T-helper 2 cell treated with Interferon-gamma antibody and Interleukin-4, amounts not matched to agents 5 μg/mL and 100 μg/mL, for 36 hours (primary cell): ENCODE data around the gene CFAP45.

ENCODE experiments used
- DNase-seq: peaks from one replicate; pipeline ENCODE4 v3.0.0; 2021; ENCODE audit warnings: low spot score
- H3K27ac Mint-ChIP-seq: one replicate; pipeline ENCODE4 v1.8.0; 2021; ENCODE audit warnings: mild to moderate bottlenecking, mixed read lengths
- H3K27me3 Mint-ChIP-seq: one replicate; pipeline ENCODE4 v1.8.0; 2021; ENCODE audit warnings: low read depth, mixed read lengths
- H3K36me3 Mint-ChIP-seq: one replicate; pipeline ENCODE4 v1.8.0; 2021; ENCODE audit warnings: low read depth, mixed read lengths
- H3K4me1 Mint-ChIP-seq: one replicate; pipeline ENCODE4 v1.8.0; 2021; ENCODE audit warnings: low read depth, mixed read lengths
- H3K4me3 Mint-ChIP-seq: one replicate; pipeline ENCODE4 v1.8.0; 2022; ENCODE audit warnings: mild to moderate bottlenecking, moderate library complexity, mixed read lengths
- H3K9me3 Mint-ChIP-seq: one replicate; pipeline ENCODE4 v1.8.0; 2021; ENCODE audit warnings: mixed read lengths

Gene CFAP45

GRCh38 chr1:159859767-159860322, 40.1 kb downstream of the CFAP45 start:
- no peaks in the 10 kb centered on the region for H3K9me3 Mint-ChIP-seq
- peaks cover 6% of the 10 kb centered on the region for H3K27me3 Mint-ChIP-seq
- H3K4me1 Mint-ChIP-seq = peaks cover 8% of the 10 kb centered on the region
- no peaks in the 10 kb centered on the region for H3K36me3 Mint-ChIP-seq
- no peak for DNase-seq
- no peak overlapping the region for H3K4me3 Mint-ChIP-seq
- H3K27ac Mint-ChIP-seq = no peak overlapping the region

DNA sequence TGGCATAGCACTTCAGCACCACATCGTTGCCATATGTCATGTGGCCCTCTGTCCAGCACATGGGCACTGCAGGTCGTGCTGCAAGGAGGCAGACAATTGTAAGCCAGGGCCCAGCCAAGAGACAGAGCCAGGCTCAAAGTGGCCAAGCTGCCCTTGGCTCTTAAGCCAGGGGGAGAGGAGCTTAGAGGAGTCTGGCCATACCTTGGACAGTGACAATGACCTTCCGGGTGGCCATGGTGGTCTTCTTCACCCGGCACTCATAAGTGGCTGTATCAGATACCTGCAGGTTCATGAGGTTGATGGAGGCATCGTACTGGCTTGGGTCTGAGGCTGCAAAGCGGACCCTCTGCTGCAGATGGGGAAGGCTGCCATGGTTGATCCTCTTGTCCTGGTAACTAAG, 42.1 kb downstream of the CFAP45 start:
- Mint-ChIP-seq H3K36me3 (no peaks in the 10 kb centered on the region), H3K4me3 (no peak overlapping the region), H3K4me1 (peaks cover 14% of the 10 kb centered on the region), H3K27ac (no peak overlapping the region), H3K9me3 (no peaks in the 10 kb centered on the region), H3K27me3 (peaks cover 9% of the 10 kb centered on the region)
- DNase-seq = no peak

- no peak overlapping the region for H3K27ac Mint-ChIP-seq
- H3K4me3 Mint-ChIP-seq = no peak overlapping the region
These were observed 43.4 kb downstream of the CFAP45 start for GRCh38 chr1:159856576-159856975.

GRCh38 chr1:159855709-159856108, 44.3 kb downstream of the CFAP45 start:
- no peaks in the 10 kb centered on the region for H3K9me3 Mint-ChIP-seq
- H3K36me3 Mint-ChIP-seq = no peaks in the 10 kb centered on the region
- H3K27ac Mint-ChIP-seq = no peak overlapping the region
- peaks cover 7% of the 10 kb centered on the region for H3K27me3 Mint-ChIP-seq
- DNase-seq = no peak
- H3K4me3 Mint-ChIP-seq = peak overlapping the region; percentile 8
- H3K4me1 Mint-ChIP-seq = peaks cover 14% of the 10 kb centered on the region

More at GRCh38 chr1:159856576-159856975, 43.4 kb downstream of the CFAP45 start:
- H3K9me3 Mint-ChIP-seq = no peaks in the 10 kb centered on the region
- H3K36me3 Mint-ChIP-seq = no peaks in the 10 kb centered on the region
- DNase-seq = no peak
- peaks cover 14% of the 10 kb centered on the region for H3K4me1 Mint-ChIP-seq
- H3K27me3 Mint-ChIP-seq = peaks cover 8% of the 10 kb centered on the region

DNA sequence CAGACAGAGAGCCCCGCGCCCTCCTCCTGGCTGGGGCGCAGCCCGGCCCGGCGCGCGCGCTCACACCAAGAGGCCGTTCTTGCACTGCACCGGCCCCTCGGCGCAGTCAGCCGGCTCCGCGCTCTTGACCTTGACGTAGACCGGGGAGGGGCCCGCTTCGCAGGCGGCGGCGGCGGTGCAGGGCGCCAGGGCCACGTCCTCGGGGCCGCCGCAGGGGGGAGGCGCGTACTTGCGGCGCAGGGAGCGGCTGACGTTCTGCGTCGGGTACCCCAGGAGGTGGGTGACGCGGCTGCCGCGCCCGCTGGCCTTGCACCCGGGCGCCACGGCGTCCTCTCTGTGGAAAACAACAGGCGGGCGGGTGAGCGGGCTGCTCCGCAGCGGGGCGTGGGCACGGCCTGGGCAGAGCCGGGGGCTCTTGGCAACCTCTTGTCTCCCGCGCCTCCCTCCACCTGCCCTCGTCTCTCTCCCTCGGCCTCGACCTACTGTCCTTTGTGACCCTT, 45.2 kb downstream of the CFAP45 start:
- peaks cover 10% of the 10 kb centered on the region for H3K27me3 Mint-ChIP-seq
- peak overlapping the region; percentile 62 for H3K27ac Mint-ChIP-seq

GRCh38 chr1:159854116-159854692, 45.8 kb downstream of the CFAP45 start:
- peaks cover 17% of the 10 kb centered on the region for H3K4me1 Mint-ChIP-seq
- H3K27ac Mint-ChIP-seq = no peak overlapping the region
- peaks cover 10% of the 10 kb centered on the region for H3K27me3 Mint-ChIP-seq
- no peak for DNase-seq
- H3K36me3 Mint-ChIP-seq = no peaks in the 10 kb centered on the region
- H3K4me3 Mint-ChIP-seq = peak overlapping the region; percentile 76
- no peaks in the 10 kb centered on the region for H3K9me3 Mint-ChIP-seq

More for the DNA sequence above, 45.2 kb downstream of the CFAP45 start:
- peaks cover 17% of the 10 kb centered on the region for H3K4me1 Mint-ChIP-seq
- peak overlapping the region; percentile 81 for H3K4me3 Mint-ChIP-seq
- no peaks in the 10 kb centered on the region for H3K36me3 Mint-ChIP-seq
- peak; percentile 82 for DNase-seq
- no peaks in the 10 kb centered on the region for H3K9me3 Mint-ChIP-seq

DNA sequence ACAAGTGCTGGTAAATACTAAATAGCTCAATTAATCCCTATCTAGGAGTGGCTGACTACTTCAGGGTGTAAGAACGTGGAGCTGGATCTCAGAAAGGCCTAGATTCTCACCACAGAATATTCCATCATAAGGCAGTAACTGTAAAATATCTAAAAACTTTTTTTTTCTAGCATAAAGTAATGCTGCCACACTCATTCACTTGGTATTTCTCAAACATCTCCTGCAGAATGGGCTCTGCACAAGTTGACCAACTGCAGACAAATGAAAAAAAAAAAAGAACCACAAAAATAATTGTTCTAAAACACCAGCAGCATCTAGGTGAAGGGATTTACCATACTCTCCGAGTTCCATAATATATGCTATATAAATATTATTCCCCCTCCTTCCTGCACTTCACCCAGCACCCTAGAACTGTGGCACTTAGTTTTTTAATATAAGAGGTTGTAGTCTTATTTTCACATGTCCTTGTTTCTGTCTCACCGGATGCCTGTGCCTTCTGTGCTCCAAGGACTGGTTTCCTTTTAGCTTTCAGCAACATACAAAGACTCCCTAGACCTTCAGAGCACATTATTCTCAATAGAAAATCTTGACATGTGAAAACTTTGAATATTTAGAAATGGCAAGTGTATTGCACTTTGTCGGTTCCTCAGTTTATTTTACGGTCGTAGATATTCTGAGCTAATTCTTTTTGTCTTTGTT, 46.4 kb downstream of the CFAP45 start:
- Mint-ChIP-seq H3K27me3 (peaks cover 10% of the 10 kb centered on the region), H3K4me3 (peak overlapping the region; percentile 76), H3K36me3 (no peaks in the 10 kb centered on the region), H3K9me3 (no peaks in the 10 kb centered on the region), H3K4me1 (peaks cover 17% of the 10 kb centered on the region), H3K27ac (no peak overlapping the region)
- no peak for DNase-seq

DNA sequence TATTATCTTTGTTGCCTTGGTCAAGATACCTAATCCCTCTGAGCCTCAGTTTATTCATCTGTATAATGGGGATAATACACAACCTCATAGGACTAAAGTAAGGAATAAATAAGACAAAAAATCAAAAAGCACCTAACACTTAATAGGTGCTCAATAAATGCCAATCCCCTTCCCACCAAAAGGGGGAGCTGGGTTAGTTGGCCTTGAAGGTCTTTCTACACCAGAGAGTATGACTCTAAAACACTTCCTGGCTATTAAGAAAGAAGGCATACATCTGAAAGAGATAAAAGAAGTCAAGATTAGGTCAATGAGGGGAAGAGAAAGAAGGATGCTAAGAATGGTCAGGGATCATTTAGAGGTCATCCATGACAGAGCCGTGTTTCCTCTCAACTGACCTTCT, 48.6 kb downstream of the CFAP45 start:
- no peak overlapping the region for H3K4me3 Mint-ChIP-seq
- no peak overlapping the region for H3K27ac Mint-ChIP-seq
- peaks cover 20% of the 10 kb centered on the region for H3K4me1 Mint-ChIP-seq
- DNase-seq = no peak
- H3K36me3 Mint-ChIP-seq = no peaks in the 10 kb centered on the region
- H3K9me3 Mint-ChIP-seq = no peaks in the 10 kb centered on the region
- peaks cover 14% of the 10 kb centered on the region for H3K27me3 Mint-ChIP-seq

- no peaks in the 10 kb centered on the region for H3K9me3 Mint-ChIP-seq
- no peak overlapping the region for H3K4me3 Mint-ChIP-seq
- peaks cover 15% of the 10 kb centered on the region for H3K4me1 Mint-ChIP-seq
- no peak for DNase-seq
- H3K36me3 Mint-ChIP-seq = no peaks in the 10 kb centered on the region
- no peak overlapping the region for H3K27ac Mint-ChIP-seq
- peaks cover 11% of the 10 kb centered on the region for H3K27me3 Mint-ChIP-seq
These were observed 50.2 kb downstream of the CFAP45 start for GRCh38 chr1:159849626-159850366.

GRCh38 chr1:159848326-159848725, 51.6 kb downstream of the CFAP45 start:
- Mint-ChIP-seq H3K9me3 (no peaks in the 10 kb centered on the region), H3K27ac (no peak overlapping the region), H3K4me1 (peaks cover 10% of the 10 kb centered on the region), H3K4me3 (no peak overlapping the region), H3K27me3 (peaks cover 19% of the 10 kb centered on the region), H3K36me3 (no peaks in the 10 kb centered on the region)
- DNase-seq = no peak

- peaks cover 6% of the 10 kb centered on the region for H3K4me1 Mint-ChIP-seq
- H3K9me3 Mint-ChIP-seq = no peaks in the 10 kb centered on the region
- H3K27me3 Mint-ChIP-seq = peaks cover 19% of the 10 kb centered on the region
- no peak overlapping the region for H3K27ac Mint-ChIP-seq
- H3K36me3 Mint-ChIP-seq = no peaks in the 10 kb centered on the region
- DNase-seq = no peak
- no peak overlapping the region for H3K4me3 Mint-ChIP-seq
These were observed 52.7 kb downstream of the CFAP45 start for GRCh38 chr1:159847231-159847630.

GRCh38 chr1:159845751-159846629, 54.0 kb downstream of the CFAP45 start:
- peaks cover 6% of the 10 kb centered on the region for H3K4me1 Mint-ChIP-seq
- H3K36me3 Mint-ChIP-seq = no peaks in the 10 kb centered on the region
- DNase-seq = no peak
- peaks cover 19% of the 10 kb centered on the region for H3K27me3 Mint-ChIP-seq
- H3K9me3 Mint-ChIP-seq = no peaks in the 10 kb centered on the region
- H3K4me3 Mint-ChIP-seq = no peak overlapping the region
- H3K27ac Mint-ChIP-seq = no peak overlapping the region

DNA sequence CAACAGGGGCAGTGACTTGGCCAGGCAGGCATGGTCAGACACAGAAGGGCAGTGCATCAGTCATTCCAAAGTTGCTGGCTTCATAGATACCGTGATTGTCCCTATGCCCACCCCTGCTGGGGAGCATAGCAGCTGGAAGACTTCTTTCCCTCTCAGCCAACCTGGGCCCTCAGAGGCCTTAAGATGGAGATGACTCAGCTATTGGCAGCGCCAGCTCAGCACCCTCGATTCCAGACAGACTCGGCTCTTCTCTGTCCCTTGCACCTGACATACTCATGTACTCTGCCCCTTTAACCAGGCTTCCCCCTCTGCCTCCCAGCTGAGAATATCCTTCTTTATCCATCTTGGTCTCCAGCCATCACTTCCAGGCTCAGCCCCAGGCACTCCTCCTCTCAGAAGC, 56.5 kb downstream of the CFAP45 start:
- Mint-ChIP-seq H3K27ac (no peak overlapping the region), H3K4me3 (no peak overlapping the region), H3K4me1 (peaks cover 8% of the 10 kb centered on the region), H3K9me3 (no peaks in the 10 kb centered on the region), H3K27me3 (peaks cover 16% of the 10 kb centered on the region), H3K36me3 (no peaks in the 10 kb centered on the region)
- no peak for DNase-seq
